Ishikawa (cell line): ENCODE data around the gene FAM120A.

Source experiments
- CEBPB ChIP-seq: IDR thresholded peaks from 2 replicates; pipeline ENCODE4 v1.6.1; 2012
- CREB1 ChIP-seq: IDR thresholded peaks from 2 replicates; pipeline ENCODE4 v1.6.1; 2012; ENCODE audit warnings: low read depth
- EGR1 ChIP-seq: IDR thresholded peaks from 2 replicates; pipeline ENCODE4 v1.6.1; 2012
- EP300 ChIP-seq: IDR thresholded peaks from 2 replicates; pipeline ENCODE4 v1.6.1; 2012; ENCODE audit warnings: borderline replicate concordance
- FOXM1 ChIP-seq: IDR thresholded peaks from 2 replicates; pipeline ENCODE4 v1.6.1; 2012; ENCODE audit warnings: low read depth, borderline replicate concordance
- MAX ChIP-seq: IDR thresholded peaks from 2 replicates; pipeline ENCODE4 v1.6.1; 2012
- NFIC ChIP-seq: IDR thresholded peaks from 2 replicates; pipeline ENCODE4 v1.6.1; 2012
- RAD21 ChIP-seq: IDR thresholded peaks from 2 replicates; pipeline ENCODE4 v1.6.1; 2012; ENCODE audit warnings: low read depth
- REST ChIP-seq: IDR thresholded peaks from 2 replicates; pipeline ENCODE4 v1.6.1; 2012; ENCODE audit warnings: low read depth, mild to moderate bottlenecking
- TAF1 ChIP-seq: IDR thresholded peaks from 2 replicates; pipeline ENCODE4 v1.6.1; 2012; ENCODE audit warnings: low read depth, mild to moderate bottlenecking
- TCF12 ChIP-seq: IDR thresholded peaks from 2 replicates; pipeline ENCODE4 v1.6.1; 2012; ENCODE audit warnings: low read depth
- TEAD4 ChIP-seq: IDR thresholded peaks from 2 replicates; pipeline ENCODE4 v1.6.1; 2012
- USF1 ChIP-seq: IDR thresholded peaks from 2 replicates; pipeline ENCODE4 v1.6.1; 2012
- YY1 ChIP-seq: IDR thresholded peaks from 2 replicates; pipeline ENCODE4 v1.6.1; 2012; ENCODE audit warnings: low read depth
- ZBTB7A ChIP-seq: IDR thresholded peaks from 2 replicates; pipeline ENCODE4 v1.6.1; 2012; ENCODE audit warnings: low read depth

Gene FAM120A

GRCh38 chr9:93475108-93475507 is 23.6 kb downstream of the FAM120A start:
- TF ChIP-seq TAF1 (no peak), CREB1 (no peak), EGR1 (no peak), RAD21 (no peak), USF1 (no peak), ZBTB7A (no peak), YY1 (no peak), EP300 (no peak), REST (no peak), TEAD4 (no peak), FOXM1 (no peak), NFIC (no peak), TCF12 (no peak), CEBPB (no peak), MAX (no peak)

- TF ChIP-seq EP300 (no peak), ZBTB7A (no peak), EGR1 (no peak), TEAD4 (no peak), CEBPB (no peak), NFIC (no peak), TAF1 (no peak), CREB1 (no peak), REST (no peak), MAX (no peak), YY1 (no peak), FOXM1 (no peak), USF1 (no peak), RAD21 (no peak), TCF12 (no peak)
These were observed 24.4 kb downstream of the FAM120A start for GRCh38 chr9:93475856-93476255.

- TF ChIP-seq TAF1 (no peak), CREB1 (no peak), TEAD4 (no peak), ZBTB7A (no peak)
These were observed 25.4 kb downstream of the FAM120A start for GRCh38 chr9:93476924-93477323.

- no peak for TF ChIP-seq REST
- TF ChIP-seq YY1: no peak
- TF ChIP-seq EGR1: no peak
- TF ChIP-seq NFIC: no peak
- TF ChIP-seq RAD21: no peak
- TF ChIP-seq CREB1: no peak
- no peak for TF ChIP-seq EP300
- TF ChIP-seq ZBTB7A: no peak
- no peak for TF ChIP-seq TEAD4
- no peak for TF ChIP-seq TAF1
- TF ChIP-seq USF1: no peak
- no peak for TF ChIP-seq FOXM1
- TF ChIP-seq TCF12: no peak
- TF ChIP-seq MAX: no peak
- TF ChIP-seq CEBPB: no peak
These were observed 25.9 kb downstream of the FAM120A start for GRCh38 chr9:93477397-93477796.
